Stimulated activated CD4-positive, alpha-beta T cell treated with anti-CD3 and anti-CD28 coated beads, TNF-alpha, amount 100 ng/mL, for 48 hours (primary cell): ENCODE data around the gene GRAMD1A.
"Not testable (repeated sequence)": the region's sequence is repeated elsewhere in the genome, so short reads cannot be mapped to it uniquely, and the experiment has no call there.

Experiments used
- DNase-seq, 3 donors: peaks; one replicate each; pipeline ENCODE4 v3.0.0-alpha.2; 2020; ENCODE audit warnings: low read depth in 3 of 3

Gene GRAMD1A

DNA sequence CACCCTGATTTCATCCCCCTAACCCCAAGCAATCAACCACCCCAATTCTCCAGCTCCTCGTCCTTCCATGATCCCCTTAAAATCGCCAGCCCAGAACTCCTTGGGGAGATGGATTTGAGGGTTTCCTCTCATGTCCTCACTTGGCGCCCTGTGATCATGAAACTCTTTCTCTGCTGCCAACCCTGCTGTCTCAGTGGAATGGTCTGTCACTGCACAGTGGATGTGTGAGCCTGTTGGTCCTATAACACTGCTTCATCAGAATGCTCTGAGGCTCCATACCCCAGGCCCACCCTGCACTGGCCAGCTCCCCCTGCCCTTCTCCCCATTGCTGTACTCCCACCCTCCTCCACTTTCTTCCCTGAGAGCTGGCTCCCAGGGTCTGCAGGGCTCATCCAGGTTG lies 23.5 kb upstream of the GRAMD1A start:
- no peak for DNase-seq

DNA sequence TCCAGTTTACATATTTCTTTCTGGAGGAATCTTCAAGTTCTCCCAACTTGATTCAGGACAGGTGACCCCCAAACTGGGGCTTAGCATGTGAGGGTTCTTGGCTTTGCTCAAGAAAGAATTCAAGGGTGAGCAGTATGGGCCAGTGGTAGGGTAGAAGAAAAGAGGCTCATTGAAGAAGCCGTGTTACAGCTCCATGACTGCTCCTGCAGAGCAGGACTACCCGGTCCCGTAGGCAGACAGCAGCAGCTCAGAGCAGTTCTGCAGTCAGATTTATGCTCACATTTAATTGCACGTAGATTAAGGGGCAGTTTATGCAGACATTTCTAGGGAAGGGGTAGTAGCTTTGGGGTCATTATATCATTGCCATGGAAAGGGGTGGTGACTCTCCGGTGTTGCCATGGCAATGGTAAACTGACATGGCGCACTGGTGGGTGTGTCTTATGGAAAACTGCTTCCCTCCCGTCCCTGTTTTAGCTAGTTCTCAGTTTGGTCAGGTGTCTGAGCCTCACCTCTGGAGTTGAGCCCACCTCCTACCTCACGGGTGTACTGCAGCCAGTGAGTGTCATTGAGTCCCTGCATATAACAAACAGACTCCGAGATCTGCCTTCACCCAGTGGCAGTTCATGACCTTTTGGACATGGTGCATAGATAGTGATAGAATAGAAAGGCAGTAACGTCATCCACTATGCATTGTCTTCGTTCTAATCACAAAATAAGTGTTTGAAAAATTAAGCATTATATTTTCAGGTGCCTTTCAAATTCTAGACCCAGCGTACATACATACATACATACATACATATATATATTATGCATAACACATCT lies 20.1 kb upstream of the GRAMD1A start:
- DNase-seq = no peak

DNA sequence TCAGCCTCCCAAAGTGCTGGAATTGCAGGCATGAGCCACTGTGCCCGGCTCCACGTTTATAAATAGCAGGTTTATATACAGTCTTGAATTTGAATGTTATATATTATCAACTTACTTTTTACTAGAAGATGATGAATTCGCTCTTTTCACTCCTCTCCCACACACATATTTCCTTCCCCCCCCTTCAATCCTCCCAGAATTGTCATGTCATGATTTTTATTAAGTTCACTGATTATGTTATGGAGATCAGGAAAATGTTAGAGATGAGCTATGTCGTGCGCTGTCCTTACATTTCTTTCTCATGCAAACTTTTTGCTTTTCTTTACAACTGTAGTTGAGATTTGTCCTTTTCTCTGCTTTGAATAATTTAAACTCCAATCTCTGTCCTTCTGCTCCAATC lies 17.8 kb upstream of the GRAMD1A start:
- DNase-seq = no peak

DNA sequence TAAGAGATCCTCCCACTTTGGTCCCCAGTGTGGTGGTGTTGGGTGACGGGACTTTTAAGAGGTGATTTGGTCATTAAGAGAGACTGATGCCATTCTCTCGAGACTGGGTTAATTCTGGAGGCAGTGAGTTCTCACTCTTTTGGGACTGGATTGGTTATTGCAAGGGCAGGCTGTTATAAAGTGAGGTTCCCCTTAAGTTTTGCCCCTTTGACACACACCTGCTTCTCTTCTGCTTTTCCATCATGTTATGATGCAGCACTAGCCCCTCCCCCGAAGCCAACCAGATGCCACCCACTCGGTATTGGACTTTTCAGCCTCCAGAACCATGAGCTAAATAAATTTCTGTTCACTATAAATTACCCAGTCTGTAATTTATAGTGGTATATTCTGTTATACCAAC lies 16.3 kb upstream of the GRAMD1A start:
- DNase-seq = no peak

DNA sequence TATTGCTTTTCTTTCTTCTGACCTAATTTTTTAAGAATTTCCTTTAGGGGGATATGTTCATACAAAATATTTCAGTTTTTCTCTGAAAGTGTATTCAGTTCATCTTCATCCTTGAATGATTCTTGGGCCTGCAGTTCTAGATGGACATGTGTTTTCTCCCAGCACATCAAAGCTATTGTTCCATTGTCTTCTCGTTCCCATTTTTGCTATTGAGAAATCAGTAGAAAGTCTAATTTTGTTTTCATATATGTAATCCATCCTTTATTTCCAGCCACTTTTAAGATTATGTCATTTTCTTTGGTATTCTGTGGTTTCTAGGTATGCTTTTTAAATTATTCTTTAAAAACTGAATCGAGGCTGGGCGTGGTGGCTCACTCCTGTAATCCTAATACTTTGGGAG lies 15.8 kb upstream of the GRAMD1A start:
- DNase-seq = no peak

DNA sequence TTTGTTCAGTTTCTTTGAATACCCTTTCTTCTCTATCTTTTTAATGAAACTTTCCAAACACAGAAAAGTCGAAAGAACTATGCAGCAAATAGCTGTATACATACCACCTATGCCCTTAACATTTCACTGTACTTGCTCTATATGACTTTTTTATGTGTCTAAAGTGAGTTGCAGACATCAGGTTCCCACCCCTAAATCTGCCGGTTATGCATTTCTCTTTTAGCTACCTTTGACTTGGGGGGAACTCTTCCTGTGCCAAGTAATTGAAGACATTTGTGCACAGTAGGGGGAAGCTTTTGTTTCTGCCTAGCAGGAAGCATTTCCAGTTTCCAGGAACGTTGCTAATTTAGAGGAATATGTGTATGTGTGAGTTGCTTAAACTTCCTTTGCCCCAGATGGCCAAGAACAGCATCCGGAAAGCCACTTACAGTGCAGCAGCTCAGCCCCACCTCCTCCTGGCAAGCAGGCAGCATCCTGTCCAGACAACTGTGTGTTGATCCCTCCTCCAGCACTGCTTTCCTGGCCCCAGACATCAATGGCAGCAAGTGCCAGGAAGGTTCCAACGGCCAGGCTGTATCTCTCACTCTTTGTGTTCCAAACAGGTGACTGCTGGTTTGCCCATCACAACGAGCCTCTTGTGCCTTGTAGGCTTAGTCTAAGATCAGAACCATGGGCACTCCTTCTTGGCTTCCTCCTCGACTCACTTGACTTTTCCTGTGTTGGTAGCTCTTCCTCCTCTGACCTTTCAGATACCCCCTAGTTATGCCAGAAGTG lies 14.7 kb upstream of the GRAMD1A start:
- no peak for DNase-seq

DNA sequence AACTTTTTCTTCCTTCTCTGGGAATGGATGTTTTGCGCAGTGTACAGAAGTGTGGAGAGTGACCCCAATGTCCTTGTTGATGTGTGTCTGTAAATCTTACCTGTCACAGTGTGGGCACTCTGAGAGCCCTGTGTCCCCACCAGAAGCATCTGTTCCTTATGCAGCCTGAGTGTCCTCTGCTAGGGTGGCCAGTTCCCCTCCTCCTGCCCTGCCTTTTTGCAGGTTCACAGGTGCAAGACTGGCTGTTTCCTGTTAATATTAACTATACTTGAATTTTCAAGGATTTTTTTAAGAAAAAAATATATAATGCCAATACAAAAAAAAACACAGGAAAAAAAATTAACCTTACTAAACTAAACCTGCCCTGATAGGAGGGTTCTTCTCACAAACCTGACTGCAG lies 12.0 kb upstream of the GRAMD1A start:
- no peak for DNase-seq

DNA sequence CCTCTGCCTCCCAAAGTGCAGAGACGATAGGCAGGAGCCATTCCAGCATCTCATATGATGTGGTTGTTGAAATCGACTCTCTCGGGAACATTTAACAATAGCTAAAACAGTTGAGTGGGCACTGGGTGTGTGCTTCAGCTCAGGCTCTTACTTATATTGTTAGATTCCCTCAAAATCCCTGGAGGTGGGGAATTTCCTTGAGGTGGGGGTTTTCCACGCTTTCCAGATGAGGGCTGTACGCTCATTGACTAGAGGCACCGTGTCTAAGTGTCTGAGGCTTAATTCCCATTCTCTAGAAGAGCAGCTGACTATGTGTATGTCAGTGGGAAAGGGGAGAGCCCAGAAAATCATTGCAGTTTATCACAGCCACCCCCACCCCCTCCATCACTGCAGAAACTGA lies 10.8 kb upstream of the GRAMD1A start:
- no peak for DNase-seq

DNA sequence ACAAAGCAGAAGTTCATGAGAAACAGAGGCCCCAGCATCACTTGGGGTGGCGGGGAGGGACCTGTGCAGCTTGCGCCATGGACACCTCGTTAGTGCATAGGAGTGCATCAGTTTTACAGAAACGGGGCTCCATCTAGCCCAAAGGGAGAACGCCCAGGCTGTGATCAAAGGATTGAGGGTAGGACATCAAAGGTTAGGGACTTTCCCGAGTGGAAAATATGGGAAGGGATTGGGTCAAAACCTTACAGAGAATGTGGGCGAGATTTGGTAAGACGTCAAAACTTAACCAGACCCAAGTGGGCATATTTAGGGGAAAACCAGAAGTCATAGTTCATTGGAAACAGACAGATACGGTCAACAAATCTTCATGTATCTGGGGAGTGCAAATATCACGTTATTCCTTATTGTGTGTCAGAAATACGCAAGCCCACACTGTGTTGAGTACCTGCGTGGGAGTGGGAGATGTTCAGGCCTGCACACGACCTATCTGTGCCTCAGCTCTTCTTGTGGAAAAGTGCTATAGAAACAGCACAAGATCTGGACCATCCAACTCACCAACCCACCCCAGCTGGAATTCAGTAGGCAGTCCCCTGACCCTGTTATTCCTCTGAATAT lies 9.4 kb upstream of the GRAMD1A start:
- peak; percentile 55 to 60 (median 57) for DNase-seq

DNA sequence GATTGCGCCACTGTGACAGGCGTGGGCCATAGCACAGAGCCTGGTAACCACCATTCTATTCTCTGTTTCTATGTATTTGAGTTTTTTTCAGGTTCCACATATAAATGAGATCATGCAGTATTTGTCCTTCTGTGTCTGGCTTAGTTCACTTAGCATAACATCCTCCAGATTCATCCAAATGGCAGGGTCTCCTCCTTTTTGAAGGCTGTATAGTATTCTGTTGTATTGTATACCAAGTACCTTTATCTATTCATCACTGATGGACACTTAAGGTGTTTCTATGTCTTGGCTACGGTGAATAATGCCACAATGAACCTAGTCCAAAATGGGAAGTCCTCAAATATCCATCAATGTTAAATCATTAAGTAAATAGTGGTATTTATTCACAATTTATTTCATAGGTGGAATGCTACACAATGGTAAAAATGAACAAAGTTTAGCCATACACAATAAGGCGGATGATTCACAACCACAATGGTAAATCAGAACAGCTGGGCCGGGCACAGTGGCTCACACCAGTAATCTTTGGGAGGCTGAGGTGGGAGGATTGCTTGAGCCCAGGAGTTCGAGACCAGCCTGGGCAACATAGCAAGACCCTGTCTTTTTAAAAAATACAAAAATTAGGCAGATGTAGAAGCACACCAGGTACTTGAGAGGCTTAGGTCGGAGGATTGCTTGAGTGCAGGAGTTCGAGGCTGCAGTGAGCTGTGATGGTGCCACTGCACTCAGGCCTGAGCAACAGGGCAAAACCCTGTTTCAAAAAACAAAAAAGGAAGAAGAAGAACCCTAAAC lies 8.4 kb upstream of the GRAMD1A start:
- DNase-seq = no peak

DNA sequence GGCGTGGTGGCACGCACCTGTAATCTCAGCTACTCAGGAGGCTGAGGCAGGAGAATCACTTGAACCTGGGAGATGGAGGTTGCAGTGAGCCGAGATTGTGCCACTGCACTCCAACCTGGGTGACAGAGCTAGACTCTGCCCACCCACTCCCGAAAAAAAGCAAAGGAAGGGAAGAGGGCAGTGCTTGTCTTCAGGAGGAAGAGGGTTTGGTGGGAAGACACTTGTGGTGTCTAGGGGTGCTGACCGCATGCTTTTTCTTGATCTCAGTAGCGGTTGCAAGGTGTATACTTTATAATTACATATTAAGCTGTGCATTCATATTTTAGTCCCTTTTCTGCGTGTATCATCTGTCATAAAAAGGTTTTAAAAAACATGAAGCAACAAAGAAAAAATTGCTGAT lies 7.5 kb upstream of the GRAMD1A start:
- not testable (repeated sequence) for DNase-seq

DNA sequence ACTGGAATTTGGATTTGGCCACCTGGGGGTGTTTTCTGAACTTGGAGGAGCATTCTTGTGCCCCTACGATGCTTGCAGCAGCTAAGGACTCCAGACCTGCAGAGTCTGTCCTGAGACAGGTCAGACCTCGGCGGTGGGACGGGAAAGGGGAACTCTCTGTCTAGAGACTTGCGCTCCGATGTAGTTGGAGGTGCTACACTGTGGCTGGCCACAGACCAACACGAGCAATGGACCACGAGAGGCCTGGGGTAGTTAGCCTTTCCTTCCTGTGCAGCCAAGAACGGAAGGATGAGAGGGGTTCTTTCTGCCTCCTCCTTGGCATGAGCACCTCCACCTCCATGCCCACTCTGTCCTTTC lies 5.9 kb upstream of the GRAMD1A start:
- DNase-seq = no peak

DNA sequence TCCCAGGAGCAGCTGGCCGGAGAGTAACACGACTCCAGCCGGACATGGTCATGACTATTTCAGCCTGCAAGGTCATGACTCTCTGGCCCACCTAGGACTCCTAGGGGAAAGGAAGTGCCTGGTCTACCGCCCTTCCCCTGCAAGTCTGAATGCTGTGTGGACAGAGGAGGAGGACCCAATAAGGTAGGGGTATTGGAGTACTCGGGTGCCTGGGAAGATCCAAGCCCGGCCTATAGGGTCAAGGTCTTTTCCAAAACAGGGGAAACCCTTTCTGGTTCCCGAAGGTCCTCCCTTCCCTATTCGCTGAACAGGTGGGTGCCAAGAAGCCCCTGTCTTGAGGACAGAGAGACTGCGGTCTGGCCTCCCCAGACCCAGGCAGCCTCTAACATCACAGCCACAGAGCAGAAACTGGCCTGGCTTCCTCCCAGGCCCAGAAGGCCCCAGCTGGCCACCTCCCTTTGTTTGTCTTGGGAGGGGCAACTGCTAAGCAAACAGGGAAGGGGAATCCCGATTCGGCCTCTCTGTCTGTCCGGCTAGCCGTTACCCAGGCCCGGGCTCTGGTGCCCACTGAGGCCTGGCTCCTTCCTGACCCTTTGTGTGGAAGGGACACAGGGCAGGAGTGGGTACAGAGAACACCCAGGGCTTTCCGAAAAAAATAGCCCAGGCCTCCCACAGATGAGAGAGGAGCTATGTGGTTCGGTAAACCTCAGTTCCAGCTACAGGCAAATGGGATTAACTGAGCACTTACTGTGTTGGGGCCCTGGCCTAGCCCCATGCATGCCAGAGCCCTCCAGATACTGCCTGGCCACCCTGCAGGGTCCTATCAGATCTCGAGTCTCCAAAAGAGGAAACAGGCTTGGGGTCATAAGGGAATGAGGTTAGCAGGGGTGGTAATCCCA lies 5.2 kb upstream of the GRAMD1A start:
- no peak for DNase-seq

DNA sequence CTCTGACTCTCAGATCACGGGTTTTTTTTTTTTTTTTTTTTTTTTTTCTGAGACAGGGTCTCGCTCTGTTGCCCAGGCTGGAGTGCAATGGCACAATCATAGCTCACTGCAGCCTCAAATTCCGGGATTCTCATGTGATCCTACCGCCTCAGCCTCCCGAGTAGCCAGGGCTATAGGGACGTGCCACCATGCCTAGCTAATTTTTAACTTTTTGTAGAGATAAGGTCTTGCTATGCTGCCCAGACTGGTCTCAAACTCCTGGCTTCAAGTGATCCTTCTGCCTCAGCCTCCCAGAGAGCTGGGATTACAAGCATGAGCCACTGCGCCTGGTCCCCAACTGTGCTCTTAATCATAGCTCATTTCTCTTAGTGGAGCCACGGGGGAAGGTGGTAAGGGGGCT lies 4.6 kb upstream of the GRAMD1A start:
- no peak for DNase-seq

DNA sequence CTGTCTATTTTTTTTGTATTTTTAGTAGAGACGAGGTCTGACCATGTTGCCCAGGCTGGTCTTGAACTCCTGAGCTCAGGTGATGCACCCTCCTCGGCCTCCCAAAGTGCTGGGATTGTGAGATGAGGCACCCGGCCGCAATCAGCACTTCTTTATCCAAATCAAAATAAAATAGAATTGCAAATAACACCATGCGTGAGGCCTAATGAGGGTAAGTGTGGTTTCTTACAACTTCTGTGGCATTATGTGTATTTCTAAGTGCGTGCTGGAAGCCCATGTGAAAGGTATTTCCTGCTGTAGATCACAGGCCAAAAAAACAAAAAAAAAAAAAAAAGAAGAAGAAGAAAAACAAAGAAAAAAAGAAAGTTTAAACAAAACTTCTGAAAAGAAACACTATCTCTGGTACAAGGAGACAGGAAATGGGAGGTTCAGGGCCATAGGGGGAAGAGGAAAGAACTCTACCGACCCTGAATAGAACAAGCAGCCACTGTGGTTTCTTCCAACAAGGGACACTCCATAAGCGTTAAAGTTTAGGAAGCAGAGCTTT lies 3.0 kb upstream of the GRAMD1A start:
- DNase-seq = no peak

DNA sequence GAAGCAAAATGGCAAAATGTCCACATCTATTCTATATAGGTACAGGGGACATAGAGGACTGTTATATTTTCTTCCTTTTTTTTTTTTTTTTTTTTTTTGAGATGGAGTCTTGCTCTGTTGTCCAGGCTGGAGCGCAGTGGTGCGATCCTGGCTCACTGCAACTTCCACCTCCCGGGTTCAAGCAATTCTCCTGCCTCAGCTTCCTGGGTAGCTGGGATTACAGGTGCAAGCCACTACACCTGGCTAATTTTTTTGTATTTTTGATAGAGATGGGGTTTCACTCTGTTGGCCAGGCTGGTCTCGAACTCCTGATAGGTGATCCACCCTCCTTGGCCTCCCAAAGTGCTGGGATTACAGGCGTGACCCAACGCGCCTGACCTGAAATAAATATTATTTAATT lies 1.9 kb upstream of the GRAMD1A start:
- not testable (repeated sequence) for DNase-seq

DNA sequence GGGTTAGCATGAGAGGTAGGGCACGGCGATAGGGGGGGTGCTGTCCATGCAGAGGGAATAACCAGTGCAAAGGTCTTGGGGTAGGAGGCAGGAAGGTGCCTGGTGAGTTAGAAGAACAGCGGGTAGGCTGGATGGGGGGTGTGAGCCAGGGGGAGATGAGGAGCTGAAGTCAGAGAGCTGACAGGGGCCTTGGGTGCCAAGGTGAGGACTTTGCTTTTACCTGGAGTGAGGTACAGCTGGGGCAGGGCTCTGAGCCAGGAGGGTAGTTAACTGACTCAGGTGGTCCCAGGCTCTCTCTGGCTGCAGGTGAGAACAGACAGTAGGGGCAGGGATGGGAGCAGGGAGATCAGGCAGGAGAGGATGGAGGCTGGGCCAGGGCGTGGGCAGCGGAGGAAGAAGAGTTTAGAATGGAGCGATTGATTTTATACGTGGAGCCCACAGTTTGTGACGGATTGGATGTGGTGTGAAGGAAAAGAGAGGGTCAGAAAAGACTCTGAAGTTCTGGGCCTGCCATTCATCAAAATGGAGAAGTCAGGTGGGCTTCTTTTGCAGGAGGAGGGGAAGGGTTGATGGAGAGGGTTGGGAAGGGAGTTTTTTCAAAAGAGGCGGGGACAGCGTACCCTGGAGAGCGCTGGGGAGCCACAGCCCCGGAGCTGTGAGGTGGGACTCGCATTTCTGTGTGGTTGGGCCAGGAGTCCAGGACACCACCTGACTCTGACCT lies 1.2 kb upstream of the GRAMD1A start:
- DNase-seq = no peak

DNA sequence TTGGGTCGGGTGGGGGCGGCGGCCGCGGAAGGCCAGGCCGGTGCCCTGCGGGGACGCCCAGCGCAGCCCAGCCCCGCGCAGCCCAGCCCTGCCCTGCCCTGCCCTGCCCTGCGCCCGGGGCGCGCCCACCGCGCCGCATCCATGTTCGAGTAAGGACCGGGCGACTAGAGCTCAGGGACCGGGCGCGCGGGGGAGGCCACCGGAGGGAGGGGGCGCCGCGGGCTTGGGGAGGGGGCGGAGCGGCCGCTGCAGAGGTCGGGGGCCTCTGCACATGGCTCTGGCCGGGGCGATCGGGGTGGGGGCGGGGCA lies 169 bp downstream of the GRAMD1A start:
- DNase-seq = no peak

DNA sequence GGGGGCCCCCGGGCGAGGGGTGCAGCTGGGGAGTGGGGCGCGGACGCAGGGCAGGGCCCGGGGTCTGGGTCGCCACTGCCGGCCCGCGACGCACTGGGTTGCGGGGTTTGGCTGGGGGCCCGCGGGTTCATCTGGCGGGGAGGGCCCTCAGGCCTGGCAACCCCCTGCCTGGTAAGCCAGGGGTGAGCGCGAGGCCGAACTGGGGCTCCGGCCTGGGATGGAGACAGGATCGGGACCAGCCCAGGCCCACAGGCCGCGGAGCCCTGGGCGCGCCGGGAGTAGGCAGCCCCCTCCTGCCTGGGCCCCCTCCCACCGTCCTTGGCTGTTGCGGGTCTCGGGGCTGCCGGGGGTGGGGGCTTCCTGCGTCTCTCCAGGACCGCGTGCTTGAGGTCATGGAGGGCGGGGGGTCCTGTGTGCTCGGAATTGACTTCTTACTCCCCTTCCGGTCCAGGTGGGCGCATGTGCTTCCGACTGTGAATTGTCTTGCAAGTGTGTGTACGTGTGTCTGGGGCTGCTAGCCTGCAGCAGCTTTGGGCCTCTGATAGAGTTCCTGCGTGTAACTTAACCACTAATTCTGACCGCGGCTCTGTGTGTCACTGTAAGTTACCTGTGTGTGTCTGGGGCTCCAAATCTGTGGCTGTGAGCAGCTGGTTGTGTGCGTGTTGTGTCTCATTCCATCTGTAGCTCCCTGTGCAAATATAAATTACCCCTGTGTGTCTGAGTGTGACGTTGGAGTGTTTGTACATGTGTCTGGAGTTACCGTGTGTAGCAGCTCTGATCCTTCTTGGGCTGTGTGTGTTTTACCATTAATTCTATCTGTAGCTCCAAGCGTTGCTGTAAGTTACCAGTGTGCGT lies 751 bp downstream of the GRAMD1A start:
- DNase-seq = peak in 1 of 3 donors; percentile 49
